Spleen (tissue), 7 donors: ENCODE measurements around the gene PRIM2.
"Not testable (repeated sequence)": the region's sequence is repeated elsewhere in the genome, so short reads cannot be mapped to it uniquely, and the experiment has no call there.

ENCODE experiments used
- POLR2AphosphoS5 ChIP-seq, 3 donors: sonication (generic); formaldehyde crosslinking; IDR thresholded peaks; one replicate each; pipeline ENCODE4 v1.5.1; 2017; ENCODE audit warnings: antibody characterized with exemption in 3 of 3
- TF ChIP-seq, protein P1 (sequence below), 11 experiments: fragments of 200-600 bp in 7 of 11; fragments of 450-650 bp in 4 of 11; sonication (generic) in 4 of 11; IDR thresholded peaks in 8 of 11; conservative IDR thresholded peaks in 3 of 11; 1 replicate in 7 of 11; 2 replicates in 4 of 11; pipeline versions ENCODE4 v1.4.0 to v1.8.0; 2016 to 2021; ENCODE audit warnings: antibody characterized with exemption in 11 of 11, inconsistent platforms in 4 of 11, mild to moderate bottlenecking in 1 of 11
- donor health status: DM: no; HTN: no; CAD: no; lungs with moderate emphysema.
- donor health status: DM: no; HTN: no; CAD: no.
- donor health status: DM: no; HTN: no; CAD: no.

GRCh38 chr6:57579489-57579888 is 262.1 kb downstream of the PRIM2 start:
- TF ChIP-seq, protein P1, sequence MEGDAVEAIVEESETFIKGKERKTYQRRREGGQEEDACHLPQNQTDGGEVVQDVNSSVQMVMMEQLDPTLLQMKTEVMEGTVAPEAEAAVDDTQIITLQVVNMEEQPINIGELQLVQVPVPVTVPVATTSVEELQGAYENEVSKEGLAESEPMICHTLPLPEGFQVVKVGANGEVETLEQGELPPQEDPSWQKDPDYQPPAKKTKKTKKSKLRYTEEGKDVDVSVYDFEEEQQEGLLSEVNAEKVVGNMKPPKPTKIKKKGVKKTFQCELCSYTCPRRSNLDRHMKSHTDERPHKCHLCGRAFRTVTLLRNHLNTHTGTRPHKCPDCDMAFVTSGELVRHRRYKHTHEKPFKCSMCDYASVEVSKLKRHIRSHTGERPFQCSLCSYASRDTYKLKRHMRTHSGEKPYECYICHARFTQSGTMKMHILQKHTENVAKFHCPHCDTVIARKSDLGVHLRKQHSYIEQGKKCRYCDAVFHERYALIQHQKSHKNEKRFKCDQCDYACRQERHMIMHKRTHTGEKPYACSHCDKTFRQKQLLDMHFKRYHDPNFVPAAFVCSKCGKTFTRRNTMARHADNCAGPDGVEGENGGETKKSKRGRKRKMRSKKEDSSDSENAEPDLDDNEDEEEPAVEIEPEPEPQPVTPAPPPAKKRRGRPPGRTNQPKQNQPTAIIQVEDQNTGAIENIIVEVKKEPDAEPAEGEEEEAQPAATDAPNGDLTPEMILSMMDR (IDR thresholded peaks at IDR 0.05 in 8 of 11, conservative IDR thresholded peaks at IDR 0.05 in 3 of 11), result not testable (repeated sequence)
- TF ChIP-seq POLR2AphosphoS5 (IDR thresholded peaks at IDR 0.05), result not testable (repeated sequence)
